VCaP (cell line): Measurements from ENCODE around the gene UGT2B7.
A peak's percentile ranks its signal among the peaks of the same experiment; 100 is the strongest.
"Not testable (repeated sequence)": the region's sequence is repeated elsewhere in the genome, so short reads cannot be mapped to it uniquely, and the experiment has no call there.

Source experiments
- H3K27ac ChIP-seq: fragments of 450-650 bp; 2 replicates; pipeline ENCODE4 v1.5.1; 2017
- CTCF ChIP-seq: fragments of 450-650 bp; conservative IDR thresholded peaks from 2 replicates; pipeline ENCODE4 v1.5.1; 2017; ENCODE audit warnings: mild to moderate bottlenecking, moderate library complexity

Gene UGT2B7

GRCh38 chr4:69096111-69096656 is at the start of gene UGT2B7:
Gene UGT2B7, plus strand, starts transcription at chr4:69096474. Its CDS starts 47 bp downstream, at chr4:69096521.
- H3K27ac ChIP-seq, result peak within 1 kb of the TSS; percentile 27
- TF ChIP-seq CTCF, result no peak

- no peak for TF ChIP-seq CTCF
- no peak overlapping the region for H3K27ac ChIP-seq
Measured at GRCh38 chr4:69049860-69050259, 46.4 kb upstream of the UGT2B7 start.

- not testable (repeated sequence) for H3K27ac ChIP-seq
Measured at GRCh38 chr4:69050853-69051575, 45.3 kb upstream of the UGT2B7 start.

GRCh38 chr4:69051576-69051943 is 44.7 kb upstream of the UGT2B7 start:
- TF ChIP-seq CTCF, result no peak
- H3K27ac ChIP-seq, result no peak overlapping the region

- H3K27ac ChIP-seq, result not testable (repeated sequence)
Measured at GRCh38 chr4:69053309-69053885, 42.9 kb upstream of the UGT2B7 start.

- H3K27ac ChIP-seq, result not testable (repeated sequence)
Measured at GRCh38 chr4:69054033-69054432, 42.2 kb upstream of the UGT2B7 start.

GRCh38 chr4:69054578-69055200 is 41.6 kb upstream of the UGT2B7 start:
- no peak overlapping the region for H3K27ac ChIP-seq
- no peak for TF ChIP-seq CTCF

GRCh38 chr4:69056150-69056549 is 40.1 kb upstream of the UGT2B7 start:
- no peak for TF ChIP-seq CTCF
- no peak overlapping the region for H3K27ac ChIP-seq

GRCh38 chr4:69056921-69057550 is 39.2 kb upstream of the UGT2B7 start:
- no peak for TF ChIP-seq CTCF
- no peak overlapping the region for H3K27ac ChIP-seq
